Naive B cell (primary cell): Measurements from ENCODE around the gene METTL25B. TPM values are rescaled to one million over a fixed set of nuclear protein-coding genes. Genes with fewer than 3 reads are reported as not detected.
"Not testable (repeated sequence)": the region's sequence is repeated elsewhere in the genome, so short reads cannot be mapped to it uniquely, and the experiment has no call there.

Experiments
- ATAC-seq, 2 donors: fragments of 150-1000 bp; cut with Tn5 transposase; 2 replicates each; pipeline ENCODE4 v1.10.0; 2021; ENCODE audit warnings: low read depth in 2 of 2, mild to moderate bottlenecking in 2 of 2, moderate library complexity in 2 of 2
- DNase-seq: peaks from one replicate; pipeline ENCODE4 v3.0.0; 2022
- H3K27ac Mint-ChIP-seq, 6 donors: one replicate each; pipeline ENCODE4 v1.8.0; 2020 to 2022; ENCODE audit warnings: mild to moderate bottlenecking in 6 of 6, mixed read lengths in 6 of 6, moderate library complexity in 5 of 6, inconsistent platforms in 2 of 6
- H3K27me3 Mint-ChIP-seq, 3 donors: one replicate each; pipeline ENCODE4 v1.8.0; 2021 to 2022; ENCODE audit warnings: mixed read lengths in 3 of 3, mild to moderate bottlenecking in 1 of 3
- H3K36me3 Mint-ChIP-seq, 2 donors: one replicate each; pipeline ENCODE4 v1.8.0; 2020 to 2022; ENCODE audit warnings: mixed read lengths in 2 of 2, inconsistent platforms in 1 of 2, mild to moderate bottlenecking in 1 of 2
- H3K4me1 Mint-ChIP-seq, 3 donors: one replicate each; pipeline ENCODE4 v1.8.0; 2020 to 2022; ENCODE audit warnings: mixed read lengths in 3 of 3, inconsistent platforms in 1 of 3, mild to moderate bottlenecking in 1 of 3, moderate library complexity in 1 of 3
- H3K4me3 Mint-ChIP-seq, 8 donors: one replicate each; pipeline ENCODE4 v1.8.0; 2020 to 2022; ENCODE audit warnings: mild to moderate bottlenecking in 8 of 8, mixed read lengths in 8 of 8, moderate library complexity in 8 of 8, inconsistent platforms in 2 of 8
- H3K9me3 Mint-ChIP-seq, 7 donors: one replicate each; pipeline ENCODE4 v1.8.0; 2020 to 2022; ENCODE audit warnings: mixed read lengths in 7 of 7, mild to moderate bottlenecking in 5 of 7, inconsistent platforms in 2 of 7, moderate library complexity in 1 of 7
- polyA plus RNA-seq, 6 donors: library from polyadenylated mRNA; unstranded; fragments of 300-500 nt; fragmentation: Illumina TruSeq; gene quantifications; one replicate each; pipeline ENCODE4 v1.2.3, GENCODE V29; 2021; ENCODE audit warnings: low read depth in 6 of 6

METTL25B gene
- polyA plus RNA-seq, 6 donors from 2014 or later = 6.9 to 14.4 (median 9.6) TPM

DNA sequence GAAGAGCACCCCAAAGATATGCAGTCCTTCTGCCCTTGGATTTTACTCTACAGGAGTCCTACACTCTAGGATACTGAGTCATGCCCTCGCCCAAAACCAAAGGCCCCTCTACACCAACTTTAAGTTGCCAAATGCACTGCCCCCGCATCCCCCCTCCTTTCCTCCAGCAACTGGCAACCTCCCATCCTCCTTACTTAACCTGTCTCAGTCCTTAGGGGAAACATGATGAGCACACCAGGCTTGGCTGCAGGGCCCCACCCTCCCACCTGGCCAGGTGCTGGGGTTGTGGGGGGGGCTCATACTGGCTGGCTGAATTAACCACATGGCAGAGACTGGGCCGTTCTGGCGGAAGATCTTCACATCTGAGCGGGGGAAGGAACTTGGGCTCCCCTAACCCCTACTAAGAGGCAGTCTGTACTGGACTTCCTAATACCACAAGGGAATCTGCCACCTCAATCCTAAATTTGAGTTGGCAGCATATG, 22.0 kb downstream of the METTL25B start:
- Mint-ChIP-seq H3K4me3 (peak overlapping the region; percentile 80 to 95 (median 89)), H3K27me3 (no peaks in the 10 kb centered on the region), H3K27ac (peak overlapping the region in 5 of 6 donors; percentile 84 to 98 (median 93))

DNA sequence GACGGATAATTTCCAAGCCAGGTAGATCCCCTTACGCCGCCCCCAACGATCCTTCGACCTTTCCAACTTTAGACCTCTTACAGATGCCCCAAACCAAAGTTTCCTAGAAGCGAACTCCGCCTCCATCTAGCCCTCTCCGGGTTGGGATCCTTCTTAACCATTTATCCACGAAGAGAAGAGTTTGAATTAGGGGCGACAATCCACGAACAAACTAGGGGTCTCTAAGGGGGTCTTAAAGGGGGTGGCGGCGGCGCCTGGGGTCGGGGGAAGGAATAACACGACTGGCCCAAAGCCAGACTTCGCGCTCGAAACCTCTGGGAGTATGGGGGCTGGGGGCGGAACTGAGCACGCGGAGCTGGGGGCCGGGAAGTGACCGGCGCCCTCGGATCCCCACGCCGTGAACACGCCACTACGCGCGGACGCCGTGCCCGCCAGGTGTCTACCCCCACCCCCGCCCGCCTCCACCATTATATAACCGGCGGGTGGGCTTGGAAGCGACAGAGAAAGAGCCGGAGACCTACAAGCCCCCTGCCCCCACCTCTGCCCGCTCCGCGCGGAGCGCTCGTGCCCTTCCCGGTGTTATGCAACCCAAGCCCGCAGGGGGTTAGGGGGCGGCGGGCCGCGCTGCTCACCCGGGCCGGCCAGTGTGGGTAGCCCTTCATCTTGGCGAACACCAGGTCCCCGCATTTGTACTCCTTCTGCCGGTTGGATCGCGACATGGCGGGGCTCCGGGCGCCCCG, 22.6 kb downstream of the METTL25B start:
- Mint-ChIP-seq H3K27ac (peak overlapping the region in 5 of 6 donors; percentile 78 to 98 (median 93)), H3K9me3 (no peaks in the 10 kb centered on the region)
- DNase-seq = peak; percentile 53

More for the DNA sequence above, 22.0 kb downstream of the METTL25B start:
- Mint-ChIP-seq H3K9me3 (no peaks in the 10 kb centered on the region), H3K4me1 (peaks cover 63 to 76% (median 63%) of the 10 kb centered on the region in 3 donors), H3K36me3 (no peaks in the 10 kb centered on the region)
- peak in 1 of 2 donors; percentile 8 for ATAC-seq
- DNase-seq = peak; percentile 31

DNA sequence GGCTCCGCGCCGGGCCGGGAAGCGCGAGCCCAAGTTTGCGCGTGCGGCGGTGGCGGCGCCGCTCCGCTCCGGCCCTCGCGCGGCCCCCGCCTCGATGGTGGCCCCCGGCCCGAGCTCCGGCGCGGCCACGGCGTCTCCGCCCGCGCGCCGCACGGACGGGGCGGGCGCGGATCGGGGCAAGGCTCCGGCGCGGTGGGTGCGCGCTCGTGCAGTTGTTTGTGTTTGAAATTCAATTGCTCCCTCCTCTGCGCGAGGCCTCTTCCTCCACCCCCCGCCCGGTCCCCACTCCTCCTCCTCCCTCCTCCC, 23.1 kb downstream of the METTL25B start, which contains the start of gene HDGF:
HDGF (minus strand) TSS at position 225 of the 306 bp plus-strand sequence. CDS start 246 bp downstream, outside the sequence.
- peaks cover 52 to 66% (median 53%) of the 10 kb centered on the region in 3 donors for H3K4me1 Mint-ChIP-seq

More for the DNA sequence above, 22.6 kb downstream of the METTL25B start:
- peak; percentile 41 to 48 for ATAC-seq
- peak overlapping the region; percentile 80 to 95 (median 89) for H3K4me3 Mint-ChIP-seq
- no peaks in the 10 kb centered on the region for H3K36me3 Mint-ChIP-seq
- H3K4me1 Mint-ChIP-seq = peaks cover 57 to 71% (median 58%) of the 10 kb centered on the region in 3 donors
- H3K27me3 Mint-ChIP-seq = no peaks in the 10 kb centered on the region

DNA sequence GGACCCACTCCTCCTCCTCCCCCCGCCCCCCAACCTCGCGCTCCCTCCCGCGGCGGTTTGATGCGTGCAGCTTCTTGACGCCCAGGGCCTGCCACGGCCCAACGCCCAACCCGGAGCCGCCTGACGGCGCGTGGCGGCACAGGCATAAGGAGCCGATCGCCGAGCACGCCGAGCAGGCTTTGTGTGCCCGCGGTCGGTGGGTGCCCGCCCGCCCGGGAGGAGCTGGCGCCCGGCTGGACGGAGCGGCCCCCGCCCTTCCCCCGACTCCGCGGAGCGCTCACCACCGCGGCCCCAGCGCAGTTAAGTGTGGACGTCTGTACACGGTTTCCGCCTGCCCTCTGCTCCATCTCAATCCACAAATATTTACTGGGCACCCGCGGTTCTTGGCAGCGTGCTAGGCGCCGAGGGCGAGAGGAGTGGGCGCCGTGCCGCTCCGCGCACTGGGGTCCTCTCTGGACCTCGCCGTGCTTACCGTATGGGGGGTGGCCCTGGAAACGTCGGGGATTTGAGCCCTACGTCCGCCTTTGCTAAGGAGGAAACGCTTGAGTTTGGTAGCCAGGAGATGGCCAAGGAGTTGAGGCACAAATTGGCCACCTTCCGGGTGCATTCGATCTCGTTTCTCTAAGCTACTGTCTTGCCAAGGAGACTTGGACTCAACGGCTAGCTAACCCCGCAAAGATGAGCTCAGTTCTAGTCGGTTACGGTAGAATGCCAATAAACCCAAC, 23.6 kb downstream of the METTL25B start:
- Mint-ChIP-seq H3K4me1 (peaks cover 47 to 62% (median 49%) of the 10 kb centered on the region in 3 donors), H3K36me3 (no peaks in the 10 kb centered on the region), H3K9me3 (no peaks in the 10 kb centered on the region), H3K4me3 (peak overlapping the region; percentile 80 to 96 (median 91)), H3K27me3 (no peaks in the 10 kb centered on the region), H3K27ac (peak overlapping the region; percentile 89 to 96 (median 92))
- DNase-seq (peak; percentile 90), ATAC-seq (peak; percentile 83)

More for the DNA sequence above, 23.1 kb downstream of the METTL25B start, which contains the start of gene HDGF:
- H3K27me3 Mint-ChIP-seq = no peaks in the 10 kb centered on the region
- H3K36me3 Mint-ChIP-seq = no peaks in the 10 kb centered on the region
- DNase-seq (no peak), ATAC-seq (no peak)
- H3K27ac Mint-ChIP-seq = peak within 1 kb of the TSS; percentile 89 to 98 (median 94)
- no peaks in the 10 kb centered on the region for H3K9me3 Mint-ChIP-seq
- H3K4me3 Mint-ChIP-seq = peak within 1 kb of the TSS; percentile 80 to 96 (median 91)

DNA sequence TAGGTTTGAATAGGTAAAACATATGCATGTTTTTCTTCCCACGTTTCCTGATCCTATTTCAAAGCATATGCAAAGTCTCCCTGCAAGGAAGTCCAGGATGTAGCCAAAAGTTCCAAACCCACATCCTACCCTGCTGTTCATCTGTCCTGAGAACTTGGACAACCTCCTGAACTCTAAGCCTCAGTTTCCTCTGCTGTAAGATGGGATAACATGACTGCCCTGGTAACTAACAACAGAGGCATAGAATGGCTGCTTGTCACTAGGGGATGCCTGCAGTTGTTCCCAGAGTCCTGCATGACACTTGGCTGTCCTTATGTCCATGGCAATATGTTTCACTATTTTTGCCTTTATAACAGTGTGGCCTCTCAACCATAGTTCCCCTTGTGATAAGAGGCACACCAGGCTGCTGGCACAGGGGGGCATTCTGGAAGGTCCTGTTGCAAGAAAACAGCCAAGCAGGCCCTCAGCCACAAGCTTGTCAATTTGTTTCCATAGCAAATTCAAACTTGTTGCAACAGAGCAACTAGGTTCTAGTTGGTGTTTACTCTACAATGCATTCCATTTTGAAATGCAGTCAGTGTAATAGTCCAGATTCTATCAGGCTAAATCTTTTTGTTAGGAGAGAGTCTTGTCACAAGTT, 24.7 kb downstream of the METTL25B start:
- no peaks in the 10 kb centered on the region for H3K36me3 Mint-ChIP-seq
- DNase-seq (no peak), ATAC-seq (no peak)
- peak overlapping the region; percentile 56 to 96 (median 90) for H3K4me3 Mint-ChIP-seq
- H3K27me3 Mint-ChIP-seq = no peaks in the 10 kb centered on the region
- H3K27ac Mint-ChIP-seq = peak overlapping the region; percentile 10 to 96 (median 76)
- no peaks in the 10 kb centered on the region for H3K9me3 Mint-ChIP-seq
- peaks cover 38 to 53% (median 42%) of the 10 kb centered on the region in 3 donors for H3K4me1 Mint-ChIP-seq

DNA sequence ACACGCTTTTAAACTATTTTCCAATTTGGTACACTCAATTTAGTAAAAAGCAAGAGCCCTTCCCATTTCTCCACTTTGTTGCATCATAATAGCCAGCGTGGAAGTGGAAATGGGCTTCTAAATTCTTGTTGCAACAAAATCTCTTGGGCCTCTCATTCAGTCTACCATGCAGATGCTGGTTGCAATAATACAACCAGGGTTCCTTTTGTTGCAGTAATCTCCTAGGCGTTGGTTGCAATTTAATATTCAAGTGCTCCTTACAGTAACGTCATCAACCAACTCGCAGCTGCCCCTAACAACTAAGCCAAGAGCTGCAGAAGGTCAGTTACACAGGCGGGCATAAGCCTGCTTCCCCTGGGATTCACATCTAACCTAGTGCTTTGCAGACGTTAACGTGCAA, 25.9 kb downstream of the METTL25B start:
- DNase-seq = no peak
- no peak for ATAC-seq
- H3K36me3 Mint-ChIP-seq = no peaks in the 10 kb centered on the region
- no peaks in the 10 kb centered on the region for H3K27me3 Mint-ChIP-seq
- peaks cover 25 to 46% (median 30%) of the 10 kb centered on the region in 3 donors for H3K4me1 Mint-ChIP-seq
- H3K27ac Mint-ChIP-seq = no peak overlapping the region
- peak overlapping the region in 2 of 8 donors; percentile 29 to 88 for H3K4me3 Mint-ChIP-seq
- H3K9me3 Mint-ChIP-seq = no peaks in the 10 kb centered on the region

DNA sequence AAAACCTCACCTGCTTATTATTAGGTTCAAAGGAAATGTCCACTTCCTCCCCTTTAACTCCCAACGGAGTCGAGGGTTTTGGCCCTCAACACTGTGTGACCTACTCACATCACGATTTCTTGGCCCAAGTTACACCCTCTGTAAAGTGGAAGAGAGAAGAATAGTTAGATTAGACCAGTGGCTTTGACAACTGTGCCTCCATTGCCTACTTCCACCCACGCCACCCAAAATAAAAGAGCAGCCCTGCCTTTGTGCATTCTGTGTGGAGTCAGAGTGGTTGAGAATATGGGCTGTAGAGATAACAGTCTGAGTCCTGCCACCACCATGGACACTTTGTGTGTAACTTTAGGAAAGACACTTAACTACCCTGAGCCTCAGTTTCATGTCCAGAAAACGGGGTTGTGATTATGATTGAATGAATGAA, 27.3 kb downstream of the METTL25B start:
- Mint-ChIP-seq H3K27me3 (no peaks in the 10 kb centered on the region), H3K4me3 (peak overlapping the region in 1 of 8 donors; percentile 68), H3K4me1 (peaks cover 12 to 33% (median 17%) of the 10 kb centered on the region in 3 donors), H3K9me3 (no peaks in the 10 kb centered on the region), H3K27ac (peak overlapping the region in 2 of 6 donors; percentile 24 to 37), H3K36me3 (no peaks in the 10 kb centered on the region)
- DNase-seq (no peak), ATAC-seq (no peak)

DNA sequence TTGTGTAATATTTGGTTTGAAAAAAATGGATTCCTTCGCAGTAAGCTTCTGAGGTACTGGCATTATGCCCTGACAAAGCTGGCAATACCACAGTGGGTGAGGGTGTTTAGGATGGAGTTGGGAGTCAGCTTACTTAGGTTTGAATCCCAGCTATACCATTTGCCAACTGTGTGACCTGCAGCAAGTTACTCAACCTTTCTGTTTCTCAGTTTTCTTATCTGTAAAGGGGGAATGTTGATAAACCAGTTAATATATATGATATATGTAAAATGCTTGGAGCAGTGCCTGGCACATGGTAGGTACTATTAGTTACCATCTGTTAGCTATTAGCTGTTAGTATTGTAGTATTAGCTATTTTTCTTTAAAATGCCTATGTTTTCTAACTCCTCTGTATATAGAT, 28.1 kb downstream of the METTL25B start:
- Mint-ChIP-seq H3K4me1 (peaks cover 11 to 31% (median 16%) of the 10 kb centered on the region in 3 donors), H3K27ac (no peak overlapping the region), H3K36me3 (no peaks in the 10 kb centered on the region), H3K9me3 (no peaks in the 10 kb centered on the region), H3K27me3 (no peaks in the 10 kb centered on the region), H3K4me3 (no peak overlapping the region)
- ATAC-seq (no peak), DNase-seq (no peak)

DNA sequence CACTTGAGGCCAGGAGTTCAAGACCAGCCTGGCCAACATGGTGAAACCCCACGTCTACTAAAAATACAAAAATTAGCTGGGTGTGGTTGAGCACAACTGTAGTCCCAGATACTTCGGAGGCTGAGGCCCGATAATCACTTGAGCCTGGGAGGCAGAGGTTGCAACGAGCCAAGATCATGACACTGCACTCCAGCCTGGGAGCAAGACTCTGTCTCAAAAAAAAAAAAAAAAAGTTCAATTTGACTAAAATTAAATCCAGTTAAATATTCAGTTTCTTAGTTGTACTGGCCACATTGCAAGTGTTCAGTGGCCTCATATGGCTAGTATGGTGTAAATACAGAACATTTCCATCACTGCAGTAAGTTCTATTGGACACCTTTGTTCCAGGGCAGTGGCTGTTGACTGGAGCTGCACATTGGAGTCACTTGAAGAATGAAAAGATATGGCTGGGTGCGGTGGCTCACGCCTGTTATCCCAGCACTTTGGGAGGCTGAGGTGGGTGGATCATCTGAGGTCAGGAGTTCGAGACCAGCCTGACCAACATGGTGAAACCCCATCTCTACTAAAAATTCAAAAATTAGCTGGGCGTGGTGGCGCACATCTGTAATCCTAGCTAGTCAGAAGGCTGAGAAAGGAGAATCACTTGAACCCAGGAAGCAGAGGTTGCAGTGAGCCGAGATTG, 29.4 kb downstream of the METTL25B start:
- not testable (repeated sequence) for ATAC-seq, H3K36me3 Mint-ChIP-seq, H3K9me3 Mint-ChIP-seq, DNase-seq, H3K27me3 Mint-ChIP-seq, H3K27ac Mint-ChIP-seq, H3K4me3 Mint-ChIP-seq
- H3K4me1 Mint-ChIP-seq = peaks cover 4 to 25% (median 9%) of the 10 kb centered on the region in 3 donors

DNA sequence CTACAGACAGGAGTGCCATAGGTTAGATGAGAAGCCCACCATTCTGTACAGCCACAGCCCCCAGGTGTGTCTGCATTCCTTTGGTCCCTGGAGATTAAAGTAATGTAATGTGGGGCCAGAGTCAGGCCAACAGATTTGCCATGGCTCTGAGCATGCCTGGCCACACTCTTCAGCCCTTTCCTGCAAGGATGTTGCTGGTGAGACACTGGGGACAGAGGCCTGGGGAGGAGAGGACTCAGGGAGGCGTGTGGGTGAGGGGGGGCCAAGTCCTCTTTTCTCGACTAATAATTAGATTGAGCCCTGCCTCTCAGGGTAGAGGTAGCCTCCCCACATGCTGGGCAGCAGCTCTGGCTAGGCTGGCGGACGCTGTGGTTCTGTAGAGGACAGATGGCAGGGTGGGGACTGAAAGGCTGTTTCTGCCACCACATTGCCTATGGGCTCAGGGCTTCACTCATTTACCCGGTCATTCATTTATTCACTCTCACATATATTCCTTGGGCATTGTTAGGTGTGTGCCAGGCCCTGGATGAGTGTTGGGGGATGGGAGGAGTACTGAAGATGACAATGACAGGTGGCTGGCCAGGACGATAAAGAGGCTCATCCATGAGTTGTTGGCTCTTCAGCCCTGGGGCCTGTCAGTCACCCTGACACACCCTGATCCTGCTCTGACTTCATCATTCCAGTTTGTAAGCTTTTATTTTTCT, 32.0 kb downstream of the METTL25B start:
- Mint-ChIP-seq H3K4me3 (no peak overlapping the region), H3K36me3 (no peaks in the 10 kb centered on the region), H3K9me3 (no peaks in the 10 kb centered on the region), H3K27ac (peak overlapping the region in 1 of 6 donors; percentile 37), H3K4me1 (peaks cover 0 to 7% (median under 1%) of the 10 kb centered on the region in 3 donors), H3K27me3 (no peaks in the 10 kb centered on the region)
- no peak for DNase-seq
- ATAC-seq = no peak

DNA sequence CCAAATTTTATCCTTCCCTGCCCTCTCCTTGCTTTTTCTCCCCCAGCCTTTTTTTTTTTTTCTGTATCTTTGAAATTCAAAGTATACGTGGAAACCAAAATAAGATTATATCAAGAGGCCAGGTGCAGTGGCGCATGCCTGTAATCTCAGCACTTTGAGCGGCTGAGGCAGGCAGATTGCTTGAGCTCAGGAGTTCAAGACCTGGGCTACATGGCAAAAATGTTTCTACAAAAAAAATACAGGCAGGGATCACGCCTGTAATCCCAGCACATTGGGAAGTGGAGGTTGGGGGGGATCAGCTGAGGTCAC, 32.5 kb downstream of the METTL25B start:
- Mint-ChIP-seq H3K27me3 (no peaks in the 10 kb centered on the region), H3K36me3 (no peaks in the 10 kb centered on the region), H3K4me3 (no peak overlapping the region), H3K27ac (peak overlapping the region in 1 of 6 donors; percentile 37), H3K9me3 (no peaks in the 10 kb centered on the region), H3K4me1 (peaks cover 0 to 6% (median 0%) of the 10 kb centered on the region in 3 donors)
- ATAC-seq (no peak), DNase-seq (no peak)

DNA sequence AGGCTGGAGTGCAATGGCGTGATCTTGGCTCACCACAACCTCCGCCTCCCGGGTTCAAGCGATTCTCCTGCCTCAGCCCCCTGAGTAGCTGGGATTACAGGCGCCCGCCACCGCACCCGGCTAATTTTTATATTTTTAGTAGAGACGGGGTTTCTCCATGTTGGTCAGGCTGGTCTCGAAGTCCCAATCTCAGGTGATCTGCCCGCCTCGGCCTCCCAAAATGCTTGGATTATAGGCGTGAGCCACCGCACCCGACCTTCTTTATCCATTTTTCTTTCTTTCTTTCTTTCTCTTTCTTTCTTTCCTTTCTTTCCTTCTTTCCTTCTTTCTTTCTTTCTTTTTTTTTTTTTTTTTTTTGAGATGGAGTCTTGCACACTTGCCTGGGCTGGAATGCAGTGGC, 36.9 kb downstream of the METTL25B start:
- not testable (repeated sequence) for ATAC-seq
- H3K4me1 Mint-ChIP-seq = peaks cover 19 to 20% (median 20%) of the 10 kb centered on the region in 3 donors

More for the DNA sequence above, 36.9 kb downstream of the METTL25B start:
- H3K27me3 Mint-ChIP-seq, H3K27ac Mint-ChIP-seq, H3K36me3 Mint-ChIP-seq, H3K4me3 Mint-ChIP-seq, DNase-seq, H3K9me3 Mint-ChIP-seq: not testable (repeated sequence)
